HUES6 (cell line): ENCODE measurements around the gene RPL26.

Source experiments
- H3K27ac ChIP-seq: 2 replicates; pipeline ENCODE4 v1.7.0; 2013; ENCODE audit warnings: low read depth, mild to moderate bottlenecking, low read length, inconsistent platforms
- H3K27me3 ChIP-seq: 2 replicates; pipeline ENCODE4 v1.6.1; 2013; ENCODE audit warnings: low read length; ENCODE audit not compliant: control insufficient read depth, insufficient read depth
- H3K36me3 ChIP-seq: 2 replicates; pipeline ENCODE4 v1.6.1; 2013; ENCODE audit warnings: low read length; ENCODE audit not compliant: control insufficient read depth, insufficient read depth
- H3K4me1 ChIP-seq: 2 replicates; pipeline ENCODE4 v1.6.1; 2013; ENCODE audit warnings: low read length; ENCODE audit not compliant: control insufficient read depth, insufficient read depth
- H3K4me3 ChIP-seq: 2 replicates; pipeline ENCODE4 v1.5.1; 2013; ENCODE audit warnings: low read depth, low read length
- H3K9ac ChIP-seq: one replicate; pipeline ENCODE4 v1.6.1; 2013; ENCODE audit warnings: mild to moderate bottlenecking, low read length
- H3K9me3 ChIP-seq: 2 replicates; pipeline ENCODE4 v1.6.1; 2013; ENCODE audit warnings: low read depth, low read length; ENCODE audit not compliant: control insufficient read depth, insufficient read depth

RPL26 gene

DNA sequence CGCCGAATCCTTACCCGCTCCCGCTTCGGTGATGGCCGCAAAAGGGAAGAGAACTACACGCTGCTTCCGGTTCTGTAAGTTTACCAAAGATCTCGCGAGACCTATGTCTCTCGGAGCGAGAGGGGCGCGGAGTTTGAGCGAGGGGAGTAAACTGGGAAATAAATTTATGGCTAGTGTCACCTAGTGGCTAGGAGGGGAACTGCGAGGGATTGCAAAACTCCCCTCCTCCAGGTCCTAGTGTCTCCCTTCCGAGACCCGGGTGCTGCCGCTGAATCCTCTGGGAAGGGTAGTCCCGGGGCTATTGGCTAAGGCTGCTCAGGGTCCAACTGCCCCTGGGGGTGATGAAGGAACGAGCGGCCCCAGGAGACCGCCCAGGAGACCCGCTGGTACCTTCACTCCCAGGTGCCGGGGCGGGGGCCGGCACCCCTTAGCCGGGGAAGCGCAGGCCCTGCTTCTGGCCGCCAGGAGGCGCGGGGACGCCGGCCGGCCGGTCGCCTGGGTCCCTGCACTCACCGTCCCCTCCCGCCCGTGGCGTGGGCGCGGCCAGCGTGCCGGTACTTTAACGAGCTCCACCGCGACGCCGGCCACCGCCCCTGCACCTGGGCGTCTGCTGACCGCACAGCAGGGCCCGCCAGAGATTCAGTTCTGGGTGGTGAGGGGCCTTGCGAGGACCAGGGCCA lies at the start of gene RPL26:
Gene RPL26 (minus strand): TSS at position 51 of the 680 bp plus-strand sequence. CDS start 883 bp downstream, outside the sequence.
- Histone ChIP-seq H3K9ac (peak within 1 kb of the TSS; percentile 96), H3K27ac (peak within 1 kb of the TSS; percentile 91), H3K9me3 (no peaks in the 10 kb centered on the region), H3K27me3 (no peaks in the 10 kb centered on the region), H3K36me3 (peaks cover 43% of the 10 kb centered on the region), H3K4me1 (peaks cover 26% of the 10 kb centered on the region), H3K4me3 (peak within 1 kb of the TSS; percentile 85)

DNA sequence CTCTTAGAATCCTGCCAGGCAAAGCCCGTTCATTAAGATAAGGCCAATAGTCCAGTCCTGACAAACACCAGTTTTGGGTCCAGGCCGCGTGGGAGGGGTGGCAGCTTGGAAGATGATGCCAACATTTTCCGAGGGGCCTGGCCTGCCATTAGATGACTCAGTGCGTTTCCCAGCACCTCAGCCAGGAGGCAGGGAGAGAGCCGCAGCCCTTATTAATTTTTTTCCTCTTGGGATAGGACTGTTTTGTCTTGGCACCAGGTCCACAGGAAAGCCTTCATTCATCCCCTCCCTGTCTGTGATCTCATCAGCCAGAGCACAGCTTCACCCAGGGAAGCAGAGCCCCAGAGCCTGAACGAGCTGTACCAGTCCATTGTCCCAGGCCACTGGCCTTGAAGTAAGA lies 48.0 kb upstream of the RPL26 start:
- no peak overlapping the region for H3K9ac ChIP-seq
- H3K9me3 ChIP-seq = no peaks in the 10 kb centered on the region

DNA sequence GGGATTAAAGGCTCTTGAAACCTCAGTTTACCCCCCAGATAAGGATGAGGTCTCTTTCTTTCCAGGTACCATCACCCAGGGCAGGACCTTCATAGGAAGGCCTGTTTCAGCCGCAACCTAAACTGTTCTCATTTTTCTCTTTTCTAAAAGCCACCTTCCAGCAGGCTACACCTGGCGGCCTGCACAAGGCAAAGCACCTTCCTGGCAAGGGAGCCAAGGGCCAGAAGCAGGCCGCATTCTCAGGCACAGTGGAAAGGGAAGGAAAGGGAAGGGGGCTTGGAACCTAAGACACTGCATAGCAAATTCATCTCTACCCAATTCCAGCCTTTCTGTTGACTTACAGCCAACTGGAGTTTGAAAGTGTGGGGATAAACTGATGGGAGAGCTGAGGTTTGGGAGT lies 43.8 kb upstream of the RPL26 start:
- H3K27ac ChIP-seq = no peak overlapping the region
- no peaks in the 10 kb centered on the region for H3K36me3 ChIP-seq
- H3K27me3 ChIP-seq = no peaks in the 10 kb centered on the region
- H3K9me3 ChIP-seq = no peaks in the 10 kb centered on the region
- H3K9ac ChIP-seq = no peak overlapping the region
- no peaks in the 10 kb centered on the region for H3K4me1 ChIP-seq
- H3K4me3 ChIP-seq = no peak overlapping the region

More for the DNA sequence above, 48.0 kb upstream of the RPL26 start:
- Histone ChIP-seq H3K4me3 (no peak overlapping the region), H3K27ac (no peak overlapping the region), H3K36me3 (no peaks in the 10 kb centered on the region), H3K4me1 (no peaks in the 10 kb centered on the region), H3K27me3 (no peaks in the 10 kb centered on the region)

DNA sequence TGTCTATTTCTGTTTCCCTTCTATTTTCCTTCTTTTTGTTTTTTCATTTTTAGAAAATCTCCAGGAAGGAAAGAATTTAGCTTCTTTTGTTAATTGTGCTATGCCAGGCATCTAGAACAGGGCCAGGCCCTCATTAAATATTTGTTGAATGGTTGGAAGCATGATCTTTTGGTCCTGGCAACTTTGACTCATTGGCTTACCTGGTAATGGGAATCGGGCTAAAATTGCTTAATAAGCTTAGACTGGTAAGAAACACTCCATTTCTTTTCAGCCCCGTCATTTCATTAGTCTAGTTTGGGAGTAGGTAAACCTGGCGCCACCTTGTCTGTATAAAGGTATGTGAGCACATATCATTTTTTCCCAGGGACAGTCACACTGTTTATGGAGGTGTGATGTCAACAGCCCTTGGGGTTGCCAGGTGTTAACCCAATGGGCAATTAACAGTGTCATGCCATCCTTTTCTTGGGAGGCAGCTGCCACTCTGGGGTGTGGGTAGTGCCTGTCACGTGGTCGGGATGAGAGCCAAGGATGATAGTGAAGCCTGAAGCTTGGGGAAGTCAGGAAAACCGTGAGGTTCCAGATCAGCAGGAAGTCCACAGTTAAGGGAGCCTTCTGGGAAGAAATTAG lies 43.2 kb upstream of the RPL26 start:
- Histone ChIP-seq H3K4me3 (no peak overlapping the region), H3K9me3 (no peaks in the 10 kb centered on the region), H3K9ac (no peak overlapping the region), H3K36me3 (no peaks in the 10 kb centered on the region), H3K27ac (no peak overlapping the region), H3K27me3 (no peaks in the 10 kb centered on the region), H3K4me1 (no peaks in the 10 kb centered on the region)

DNA sequence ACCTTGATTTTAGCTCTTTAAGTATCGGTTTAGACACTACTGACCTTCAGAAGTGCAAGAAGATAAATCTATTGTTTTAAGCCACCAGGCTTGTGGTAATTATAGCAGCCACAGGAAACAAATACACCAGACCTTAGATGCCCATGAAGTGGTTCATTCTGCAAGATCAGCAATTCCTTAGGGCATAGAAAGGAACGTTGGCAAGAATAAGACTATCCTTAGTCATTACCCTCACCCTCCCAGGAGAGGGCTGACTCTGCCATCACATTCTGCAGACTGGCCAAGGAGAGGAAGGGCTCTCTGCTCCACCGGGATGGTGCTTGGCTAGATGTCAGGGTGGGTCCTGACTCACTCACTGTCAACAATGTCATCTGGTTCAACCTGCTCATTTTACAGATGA lies 38.6 kb upstream of the RPL26 start:
- H3K9me3 ChIP-seq = no peaks in the 10 kb centered on the region
- no peaks in the 10 kb centered on the region; the same call in 1 of the 2 replicates for H3K27me3 ChIP-seq
- no peak overlapping the region for H3K9ac ChIP-seq
- no peaks in the 10 kb centered on the region for H3K36me3 ChIP-seq
- no peak overlapping the region for H3K4me3 ChIP-seq
- H3K4me1 ChIP-seq = no peaks in the 10 kb centered on the region
- H3K27ac ChIP-seq = no peak overlapping the region

DNA sequence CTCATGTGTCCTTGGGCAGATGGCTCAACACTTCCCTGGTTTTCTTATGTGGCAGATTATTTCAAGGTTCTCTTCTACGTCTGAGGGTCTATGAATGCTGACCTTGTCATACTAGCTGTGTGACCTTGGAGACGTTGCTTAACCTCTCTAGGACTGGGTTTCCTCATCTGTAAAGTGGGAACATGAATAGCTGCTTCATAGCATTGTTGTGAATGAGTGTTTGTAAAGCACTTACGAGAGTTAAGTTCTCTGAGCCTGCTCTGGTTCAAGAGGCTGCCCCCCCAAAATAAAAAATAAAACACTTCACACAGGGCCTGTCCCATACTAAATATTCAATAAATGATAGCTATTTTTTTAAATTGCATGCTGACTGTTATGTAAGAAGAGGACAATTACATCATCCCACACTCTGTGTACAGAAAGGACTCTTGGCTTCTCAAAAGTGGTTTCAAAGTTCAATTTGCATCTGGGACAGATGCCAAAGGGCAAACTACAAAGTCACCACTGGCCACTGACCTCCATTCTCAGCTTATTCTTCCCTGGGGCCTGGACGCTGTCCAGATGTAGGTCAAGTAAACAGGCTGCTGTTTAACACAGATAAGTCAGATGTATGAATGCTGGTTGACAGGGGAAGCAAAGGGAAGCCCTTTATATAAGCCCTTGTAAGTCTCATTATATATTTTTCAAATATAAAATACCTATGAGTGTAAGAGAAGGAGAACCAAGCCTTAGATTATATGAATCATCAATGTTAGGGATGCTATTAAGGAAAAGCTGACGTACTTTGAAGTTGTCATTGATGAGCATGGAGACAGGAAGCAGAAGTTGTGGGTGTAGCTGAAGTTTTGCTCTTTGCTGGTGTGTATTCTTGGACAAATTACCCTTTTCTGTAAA lies 37.3 kb upstream of the RPL26 start:
- Histone ChIP-seq H3K27me3 (peaks cover 5% of the 10 kb centered on the region; the same call in 1 of the 2 replicates), H3K4me3 (no peak overlapping the region), H3K27ac (no peak overlapping the region), H3K36me3 (no peaks in the 10 kb centered on the region), H3K9ac (no peak overlapping the region), H3K9me3 (no peaks in the 10 kb centered on the region), H3K4me1 (no peaks in the 10 kb centered on the region)

DNA sequence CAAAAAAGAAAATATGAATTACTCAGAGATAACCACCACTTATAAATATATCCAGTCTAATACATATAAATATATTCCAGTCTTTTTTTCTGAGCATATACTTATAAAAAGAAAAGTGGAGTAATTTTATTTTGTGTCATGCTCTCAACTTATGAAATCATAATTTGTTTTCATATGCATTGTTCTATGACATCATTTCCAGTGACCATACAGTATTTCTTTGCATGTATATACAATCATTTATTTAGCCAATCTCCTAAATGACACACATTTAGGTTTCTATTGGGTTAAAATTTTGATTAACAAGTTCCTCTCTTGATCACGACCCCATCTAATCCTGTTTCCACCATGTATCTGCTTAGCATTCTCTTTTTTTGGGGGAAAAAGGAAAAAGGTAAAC lies 36.3 kb upstream of the RPL26 start:
- Histone ChIP-seq H3K36me3 (no peaks in the 10 kb centered on the region), H3K27ac (no peak overlapping the region), H3K4me1 (no peaks in the 10 kb centered on the region), H3K4me3 (no peak overlapping the region), H3K9me3 (no peaks in the 10 kb centered on the region), H3K27me3 (peaks cover 5% of the 10 kb centered on the region; the same call in 1 of the 2 replicates), H3K9ac (no peak overlapping the region)

DNA sequence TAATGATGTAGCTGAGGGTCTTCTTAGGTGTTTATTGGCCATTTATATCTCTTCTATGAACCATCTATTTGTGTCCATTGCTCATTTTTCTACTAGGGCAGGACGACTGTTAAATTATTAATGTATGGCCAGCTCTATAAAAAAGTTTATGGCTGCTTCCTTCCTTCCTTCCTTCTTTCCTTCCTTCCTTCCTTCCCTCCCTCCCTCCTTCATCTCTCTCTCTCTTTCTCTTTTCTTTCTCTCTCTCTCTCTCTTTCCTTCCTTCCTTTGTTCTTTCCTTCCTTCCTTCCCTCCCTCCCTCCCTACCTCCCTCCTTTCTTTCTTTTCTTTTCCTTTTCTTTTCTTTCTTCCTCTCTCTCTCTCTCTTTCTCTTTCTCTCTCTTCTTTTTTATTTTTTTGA lies 35.5 kb upstream of the RPL26 start:
- Histone ChIP-seq H3K4me1 (no peaks in the 10 kb centered on the region), H3K36me3 (no peaks in the 10 kb centered on the region), H3K27me3 (peaks cover 5% of the 10 kb centered on the region; the same call in 1 of the 2 replicates), H3K27ac (no peak overlapping the region), H3K9ac (no peak overlapping the region), H3K4me3 (no peak overlapping the region), H3K9me3 (no peaks in the 10 kb centered on the region)

DNA sequence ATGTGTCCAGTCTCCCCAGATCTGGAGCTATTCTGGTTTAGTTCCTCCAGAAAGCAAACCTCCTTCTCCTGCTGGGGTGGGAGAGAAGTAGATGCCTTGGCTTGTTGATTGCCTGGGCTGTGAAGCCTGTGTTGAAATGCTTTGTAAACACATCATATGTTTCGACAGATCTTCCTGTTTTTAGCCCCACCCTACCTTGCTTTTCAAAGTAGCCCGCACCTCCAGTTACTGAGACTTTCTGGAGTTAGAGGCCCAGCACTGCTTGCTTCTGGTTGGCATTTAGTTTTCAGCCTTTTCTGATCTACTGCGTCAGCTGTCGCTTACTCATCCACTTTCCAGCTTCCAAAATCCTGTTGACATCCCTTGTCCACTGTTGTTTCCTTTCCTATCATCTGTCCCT lies 34.8 kb upstream of the RPL26 start:
- Histone ChIP-seq H3K27me3 (peaks cover 5% of the 10 kb centered on the region; the same call in 1 of the 2 replicates), H3K27ac (no peak overlapping the region), H3K4me3 (no peak overlapping the region), H3K9me3 (no peaks in the 10 kb centered on the region), H3K9ac (no peak overlapping the region), H3K36me3 (no peaks in the 10 kb centered on the region), H3K4me1 (no peaks in the 10 kb centered on the region)

DNA sequence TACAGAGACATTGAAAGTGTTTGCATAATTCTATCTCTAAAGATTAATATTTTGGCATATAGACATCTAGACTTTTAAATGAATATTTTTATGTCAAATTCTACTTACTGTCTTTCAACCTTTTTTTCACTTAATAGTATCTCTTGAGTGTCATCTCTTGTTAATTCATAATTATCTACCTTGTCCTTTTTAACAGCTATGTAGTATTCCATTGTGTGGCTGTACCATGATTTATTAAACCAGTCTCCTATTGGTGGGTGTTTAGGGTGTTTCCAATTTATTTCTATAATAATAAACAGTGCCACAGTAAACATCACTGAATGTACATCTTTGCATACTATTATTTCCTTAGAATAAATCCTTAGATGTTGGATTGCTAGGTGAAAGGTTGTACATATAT lies 30.9 kb upstream of the RPL26 start:
- Histone ChIP-seq H3K4me3 (no peak overlapping the region), H3K27ac (no peak overlapping the region), H3K4me1 (peaks cover 6% of the 10 kb centered on the region; the same call in 1 of the 2 replicates), H3K9ac (no peak overlapping the region), H3K36me3 (no peaks in the 10 kb centered on the region), H3K27me3 (peaks cover 5% of the 10 kb centered on the region; the same call in 1 of the 2 replicates), H3K9me3 (no peaks in the 10 kb centered on the region)

DNA sequence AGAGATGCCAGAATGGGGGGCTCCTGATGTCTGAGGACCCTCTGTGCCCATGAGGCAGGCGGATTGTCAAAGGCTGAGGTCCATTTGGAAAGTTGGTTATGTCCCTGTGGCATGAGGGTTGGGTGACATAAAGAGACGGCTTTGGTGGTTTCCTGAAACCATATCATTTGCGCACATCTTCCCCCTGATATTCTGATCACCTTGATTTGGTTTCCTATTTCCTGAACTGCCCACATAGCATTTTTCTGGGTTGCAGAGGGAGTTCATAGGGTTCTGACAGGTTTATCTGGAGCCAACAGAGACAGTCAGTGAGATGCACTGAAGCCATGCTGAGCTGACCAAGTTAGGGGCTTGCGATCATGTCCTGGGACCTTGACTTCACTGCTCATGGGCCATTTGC lies 30.3 kb upstream of the RPL26 start:
- Histone ChIP-seq H3K27ac (no peak overlapping the region), H3K27me3 (peaks cover 5% of the 10 kb centered on the region; the same call in 1 of the 2 replicates), H3K4me3 (no peak overlapping the region), H3K9ac (no peak overlapping the region), H3K4me1 (peaks cover 10% of the 10 kb centered on the region), H3K9me3 (no peaks in the 10 kb centered on the region), H3K36me3 (no peaks in the 10 kb centered on the region)
